OCI-LY7 (cell line): Measurements from ENCODE around the gene TOP1. TPM values are rescaled to one million over a fixed set of nuclear protein-coding genes. Genes with fewer than 3 reads are reported as not detected.

Experiments
- BruUV-seq: library from RNA; stranded (reverse); fragments of 400-500 nt; replicated peaks from 2 replicates; lab custom pipeline; 2021; lab: Mats Ljungman, UMichigan
- CTCF ChIA-PET: fragments of 300-600 bp; sonication (Branson Sonifier 250); formaldehyde crosslinking; loops from one replicate; lab custom pipeline; 2022; ENCODE audit warnings: antibody characterized with exemption; ENCODE audit not compliant: unreplicated experiment; lab: Charles Lee
- POLR2A ChIA-PET: fragments of 300-600 bp; sonication (Branson Sonifier 250); formaldehyde crosslinking; loops from one replicate; lab custom pipeline; 2022; ENCODE audit warnings: antibody characterized with exemption; lab: Charles Lee
- DNase-seq: peaks from one replicate; pipeline ENCODE4 v3.0.0-alpha.2; 2015; ENCODE audit warnings: low spot score
- H2AFZ ChIP-seq: fragments of 200-600 bp; sonication (generic), shearing (Covaris generic); 2 replicates; pipeline ENCODE4 v1.6.1; 2014; ENCODE audit warnings: mild to moderate bottlenecking, antibody characterized with exemption, low read length, moderate library complexity
- H3K27ac ChIP-seq: fragments of 200-600 bp; sonication (generic); 2 replicates; pipeline ENCODE4 v1.5.1; 2014; ENCODE audit warnings: mixed run types, low read depth, mild to moderate bottlenecking, moderate library complexity, low read length, inconsistent platforms; ENCODE audit not compliant: poor library complexity, severe bottlenecking
- H3K36me3 ChIP-seq: fragments of 200-600 bp; sonication (generic); 2 replicates; pipeline ENCODE4 v1.6.1; 2014; ENCODE audit warnings: mild to moderate bottlenecking, antibody characterized with exemption, low read length, moderate library complexity, mixed read lengths; ENCODE audit not compliant: insufficient read depth
- H3K4me1 ChIP-seq: fragments of 200-600 bp; sonication (generic); 2 replicates; pipeline ENCODE4 v1.5.1; 2014; ENCODE audit warnings: mild to moderate bottlenecking, low read length; ENCODE audit not compliant: insufficient read depth, poor library complexity, severe bottlenecking
- H3K4me2 ChIP-seq: fragments of 200-600 bp; sonication (generic); 2 replicates; pipeline ENCODE4 v1.6.1; 2014; ENCODE audit warnings: mild to moderate bottlenecking, low read length
- H3K4me3 ChIP-seq: fragments of 200-600 bp; sonication (generic); 2 replicates; pipeline ENCODE4 v1.5.1; 2014; ENCODE audit warnings: mild to moderate bottlenecking, low read depth, low read length; ENCODE audit not compliant: poor library complexity, severe bottlenecking
- H3K79me2 ChIP-seq: fragments of 200-600 bp; sonication (generic); 2 replicates; pipeline ENCODE4 v1.6.1; 2016; ENCODE audit warnings: low read depth, mild to moderate bottlenecking, low read length, moderate library complexity, mixed read lengths; ENCODE audit not compliant: insufficient read depth
- H3K9me2 ChIP-seq: fragments of 200-600 bp; sonication (generic); 2 replicates; pipeline ENCODE4 v1.6.1; 2016; ENCODE audit warnings: mild to moderate bottlenecking, low read length, mixed read lengths; ENCODE audit not compliant: insufficient read depth
- H3K9me3 ChIP-seq: fragments of 200-600 bp; sonication (generic); 2 replicates; pipeline ENCODE4 v1.6.1; 2014; ENCODE audit warnings: mild to moderate bottlenecking, mixed run types, low read length, mixed read lengths
- H4K20me1 ChIP-seq: fragments of 200-600 bp; sonication (generic); 2 replicates; pipeline ENCODE4 v1.6.1; 2014; ENCODE audit warnings: mild to moderate bottlenecking, antibody characterized with exemption, low read length, moderate library complexity, mixed read lengths; ENCODE audit not compliant: insufficient read depth
- CTCF ChIP-seq: fragments of 200-600 bp; sonication (generic); conservative IDR thresholded peaks from 2 replicates; pipeline ENCODE4 v1.5.1; 2014; ENCODE audit warnings: mild to moderate bottlenecking, antibody characterized with exemption, low read length, moderate library complexity, mixed read lengths
- EZH2phosphoT487 ChIP-seq: fragments of 200-600 bp; sonication (generic); IDR thresholded peaks from 2 replicates; pipeline ENCODE4 v1.6.1; 2018; ENCODE audit warnings: low read depth, borderline replicate concordance, mild to moderate bottlenecking, mixed run types, antibody characterized with exemption, low read length, moderate library complexity, mixed read lengths
- intact Hi-C: fragments of 100-400 bp; cut with micrococcal nuclease; formaldehyde crosslinking; loops from one replicate; pipeline ENCODE4 v1.10.0; 2022; ENCODE audit not compliant: unreplicated experiment
- total RNA-seq, 2 experiments: library from RNA; depleted of rRNA in 1 of 2; stranded (reverse); fragments of >200 nt in 1 of 2; shearing (Covaris generic) in 1 of 2; gene quantifications; 2 replicates each; pipeline ENCODE4 v1.2.3, GENCODE V29; 2014 to 2022

TOP1 gene
- total RNA-seq, 2 experiments from 2014 or later, result 44.6 to 200 TPM

GRCh38 chr20:41079066-41079465 is 50.4 kb downstream of the TOP1 start:
- intact Hi-C loops, result no loop called here
- H3K36me3 ChIP-seq, result peaks cover 97% of the 10 kb centered on the region

GRCh38 chr20:41080866-41081265 is 52.2 kb downstream of the TOP1 start:
- no TSS peak for BruUV-seq
- ChIA-PET POLR2A (interaction anchor here (0.8 to 4.7 kb wide), 3 partner anchors 11 to 89 kb away, joined by 3 to 23 read pairs (median 3); no protein-coding TSS in a partner anchor), CTCF (no interaction called here)
- H3K27ac ChIP-seq, result no peak overlapping the region
- H3K4me1 ChIP-seq, result peaks cover 29% of the 10 kb centered on the region
- H3K4me2 ChIP-seq, result no peak overlapping the region
- H2AFZ ChIP-seq, result no peak overlapping the region
- TF ChIP-seq CTCF, result no peak
- no peak for TF ChIP-seq EZH2phosphoT487
- no peaks in the 10 kb centered on the region for H3K9me2 ChIP-seq
- peaks cover 44% of the 10 kb centered on the region for H3K79me2 ChIP-seq
- DNase-seq, result no peak
- no peak overlapping the region for H3K4me3 ChIP-seq
- intact Hi-C loops, result no loop called here
- peaks cover 100% of the 10 kb centered on the region for H3K36me3 ChIP-seq
- H4K20me1 ChIP-seq, result 0 out of 2 replicates have a peak, but pooled peaks cover 3% of the 10 kb centered on the region
- H3K9me3 ChIP-seq, result no peaks in the 10 kb centered on the region

More at GRCh38 chr20:41079066-41079465, 50.4 kb downstream of the TOP1 start:
- Histone ChIP-seq H4K20me1 (peaks cover 5% of the 10 kb centered on the region; the same call in 1 of the 2 replicates), H3K4me2 (no peak overlapping the region), H3K9me2 (no peaks in the 10 kb centered on the region), H3K79me2 (peaks cover 62% of the 10 kb centered on the region), H3K4me1 (peaks cover 36% of the 10 kb centered on the region), H3K27ac (no peak overlapping the region), H3K4me3 (no peak overlapping the region), H3K9me3 (no peaks in the 10 kb centered on the region), H2AFZ (no peak overlapping the region)
- BruUV-seq, result no TSS peak
- ChIA-PET CTCF (interaction anchor here (0.9 kb wide), 1 partner anchor 88 kb away, joined by 5 read pairs; no protein-coding TSS in a partner anchor), POLR2A (interaction anchor here (1.4 to 4.7 kb wide), 2 partner anchors 9 to 87 kb away, joined by 3 to 23 read pairs; no protein-coding TSS in a partner anchor)
- TF ChIP-seq EZH2phosphoT487 (no peak), CTCF (no peak)
- no peak for DNase-seq

GRCh38 chr20:41081276-41081814 is 52.7 kb downstream of the TOP1 start:
- Histone ChIP-seq H3K9me3 (no peaks in the 10 kb centered on the region), H2AFZ (no peak overlapping the region), H3K36me3 (peaks cover 100% of the 10 kb centered on the region), H3K27ac (no peak overlapping the region), H3K9me2 (no peaks in the 10 kb centered on the region), H3K4me3 (no peak overlapping the region), H4K20me1 (0 out of 2 replicates have a peak, but pooled peaks cover 3% of the 10 kb centered on the region), H3K79me2 (peaks cover 39% of the 10 kb centered on the region), H3K4me1 (peaks cover 24% of the 10 kb centered on the region), H3K4me2 (no peak overlapping the region)
- DNase-seq, result no peak
- intact Hi-C loops, result no loop called here
- TF ChIP-seq EZH2phosphoT487 (no peak), CTCF (no peak)
- no TSS peak for BruUV-seq
- POLR2A ChIA-PET, result interaction anchor here (0.8 to 4.7 kb wide), 3 partner anchors 10 to 90 kb away, joined by 3 to 23 read pairs (median 3); no protein-coding TSS in a partner anchor
- CTCF ChIA-PET, result no interaction called here
